K562 (cell line): ENCODE results near the gene CORIN. TPM values are rescaled to one million over a fixed set of nuclear protein-coding genes. Genes with fewer than 3 reads are reported as not detected.

ENCODE experiments used
- ATAC-seq: fragments of 200-7000 bp; cut with Tn5 transposase; 3 replicates; pipeline ENCODE4 v1.9.1; 2020; ENCODE audit warnings: moderate library complexity
- BruUV-seq: library from RNA; stranded (reverse); fragments of 400-500 nt; replicated peaks from 2 replicates; lab custom pipeline; 2021; lab: Mats Ljungman, UMichigan
- CTCF ChIA-PET: fragments of 300-600 bp; formaldehyde crosslinking; extraction: SDS; loops from one replicate; lab custom pipeline; 2021; ENCODE audit warnings: low intra/inter-chr PET ratio; lab: Yijun Ruan, JAX
- POLR2A ChIA-PET: fragments of 300-600, 350-650 bp; sonication (Branson Sonifier 250); formaldehyde crosslinking; extraction: SDS; loops from one replicate; lab custom pipeline; 2021; ENCODE audit warnings: antibody characterized with exemption, inconsistent platforms; lab: Yijun Ruan, JAX
- DNase-seq, 4 experiments: peaks; one replicate each; pipeline versions ENCODE4 v3.0.0 to v3.0.0-alpha.2; 2011 to 2018; ENCODE audit warnings: low spot score in 3 of 4, mixed read lengths in 3 of 4; ENCODE audit errors: extremely low read depth in 1 of 4
- FAIRE-seq: peaks from 2 replicates; lab custom pipeline; 2011; peaks lifted over from hg19 to GRCh38; lab: Jason Lieb, UNC
- H2AFZ ChIP-seq: 2 replicates; pipeline ENCODE4 v1.6.0; 2011; ENCODE audit warnings: low read depth, low read length, control low read depth, inconsistent platforms
- H3K27ac ChIP-seq: fragments of 200-600 bp; 3 replicates; pipeline ENCODE4 v1.8.0; 2011; ENCODE audit warnings: low read depth, mild to moderate bottlenecking, control low read depth, inconsistent platforms, low read length, moderate library complexity, mixed read lengths; ENCODE audit errors: extremely low read depth
- H3K27me3 ChIP-seq, 2 experiments: fragments of 300-600 bp in 1 of 2; 2 replicates in 1 of 2; 3 replicates in 1 of 2; pipeline versions ENCODE4 v1.6.0 to v1.8.0; 2011; ENCODE audit warnings: inconsistent platforms in 2 of 2, low read length in 2 of 2, mild to moderate bottlenecking in 1 of 2, mixed read lengths in 1 of 2, moderate library complexity in 1 of 2; ENCODE audit not compliant: control insufficient read depth in 2 of 2, insufficient read depth in 2 of 2
- H3K36me3 ChIP-seq: fragments of 300-600 bp; 3 replicates; pipeline ENCODE4 v1.8.0; 2011; ENCODE audit warnings: mild to moderate bottlenecking, low read length, inconsistent platforms; ENCODE audit not compliant: control insufficient read depth, insufficient read depth
- H3K4me1 ChIP-seq, 2 experiments: fragments of 200-600 bp in 1 of 2; replicated peaks in 1 of 2; 2 replicates in 1 of 2; 3 replicates in 1 of 2; pipeline versions ENCODE4 v1.5.1 to v1.8.0; 2011; ENCODE audit warnings: inconsistent platforms in 2 of 2, low read length in 2 of 2, mild to moderate bottlenecking in 1 of 2, mixed read lengths in 1 of 2, moderate library complexity in 1 of 2; ENCODE audit not compliant: control insufficient read depth in 2 of 2, insufficient read depth in 2 of 2
- H3K4me2 ChIP-seq: 2 replicates; pipeline ENCODE4 v1.6.1; 2011; ENCODE audit warnings: low read length, control low read depth, inconsistent platforms, mixed read lengths; ENCODE audit not compliant: insufficient read depth
- H3K4me3 ChIP-seq: fragments of 200-600 bp; sonication (generic), shearing (Covaris generic); 2 replicates; pipeline ENCODE4 v1.5.1; 2016; ENCODE audit warnings: control low read depth, inconsistent platforms
- H3K79me2 ChIP-seq: fragments of 200-600 bp; 3 replicates; pipeline ENCODE4 v1.8.0; 2011; ENCODE audit warnings: low read length, inconsistent platforms; ENCODE audit not compliant: control insufficient read depth, insufficient read depth
- H3K9ac ChIP-seq, 2 experiments: 2 replicates each; pipeline versions ENCODE4 v1.6.0 to v1.6.1; 2011; ENCODE audit warnings: low read depth in 2 of 2, low read length in 2 of 2, control low read depth in 1 of 2, inconsistent platforms in 1 of 2, mild to moderate bottlenecking in 1 of 2, mixed read lengths in 1 of 2; ENCODE audit not compliant: insufficient read depth in 1 of 2
- H3K9me1 ChIP-seq: one replicate; pipeline ENCODE4 v1.6.0; 2011; ENCODE audit warnings: inconsistent platforms, mild to moderate bottlenecking, low read length, moderate library complexity; ENCODE audit not compliant: control insufficient read depth, insufficient read depth
- H3K9me3 ChIP-seq: replicated peaks from 2 replicates; pipeline ENCODE4 v1.5.1; 2011; ENCODE audit warnings: low read depth, low read length, inconsistent platforms; ENCODE audit not compliant: control insufficient read depth, insufficient read depth
- H4K20me1 ChIP-seq: replicated peaks from 2 replicates; pipeline ENCODE4 v1.6.1; 2011; ENCODE audit warnings: low read length, inconsistent platforms, mixed read lengths; ENCODE audit not compliant: control insufficient read depth, insufficient read depth
- SETDB1 ChIP-seq: IDR thresholded peaks from one replicate; pipeline ENCODE4 v1.6.1; 2012; ENCODE audit warnings: low read length, control low read depth, inconsistent platforms
- ZBTB17 ChIP-seq: fragments of 450-650 bp; formaldehyde crosslinking; IDR thresholded peaks from 2 replicates; pipeline ENCODE4 v1.4.0; 2020; ENCODE audit warnings: mild to moderate bottlenecking
- ZNF384 ChIP-seq: IDR thresholded peaks from 2 replicates; pipeline ENCODE4 v1.6.1; 2012; ENCODE audit warnings: low read depth, low read length, improper control_type of control experiment
- WGBS: fragments of 100-300 bp; shearing (Covaris generic); methylation state at CpG from one replicate; pipeline ENCODE4 v1.1.6; 2016; ENCODE audit warnings: low coverage, mixed read lengths; ENCODE audit not compliant: insufficient coverage; ENCODE audit errors: missing lambda C conversion rate; 5-methylcytosine and 5-hydroxymethylcytosine counted together
- in situ Hi-C: fragments of 300-500 bp; cut with MboI; formaldehyde crosslinking; loops from 4 replicates; pipeline ENCODE4 v1.15.0; 2018; ENCODE audit warnings: inconsistent platforms, mixed read lengths
- intact Hi-C: fragments of 100-400 bp; cut with micrococcal nuclease; formaldehyde crosslinking; loops from 2 replicates; pipeline ENCODE4 v1.14.2; 2022
- polyA plus RNA-seq, 8 experiments: library from polyadenylated mRNA; depleted of rRNA in 4 of 8; stranded (reverse) in 5 of 8; unstranded in 3 of 8; fragments of >200 nt; fragmentation: Nextera tagmentation in 2 of 8; fragmentation: Illumina TruSeq in 1 of 8; extraction: Ambion mirVana in 2 of 8; extraction: Trizol in 1 of 8; gene quantifications; 2 replicates each; pipeline versions ENCODE4 v1.2.1 to v1.2.3, GENCODE V29; 2011 to 2014; ENCODE audit warnings: inconsistent platforms in 1 of 8, missing spikeins in 1 of 8
- total RNA-seq, 7 experiments: library from RNA; depleted of rRNA in 6 of 7; stranded (reverse); fragments of >200 nt in 6 of 7; fragmentation: Illumina TruSeq in 2 of 7; extraction: Trizol in 2 of 7; gene quantifications; 2 replicates each; pipeline versions ENCODE4 v1.2.1 to v1.2.3, GENCODE V29; 2011 to 2021; ENCODE audit warnings: low replicate concordance in 1 of 7
- TF ChIP-seq, protein P1 (sequence below), 2 experiments: IDR thresholded peaks; 2 replicates each; pipeline ENCODE4 v1.6.1; 2011; ENCODE audit warnings: borderline replicate concordance in 1 of 2, control low read depth in 1 of 2, low read depth in 1 of 2, low read length in 1 of 2, mild to moderate bottlenecking in 1 of 2, mixed read lengths in 1 of 2, moderate library complexity in 1 of 2; ENCODE audit not compliant: insufficient read depth in 1 of 2, insufficient read length in 1 of 2, poor library complexity in 1 of 2, severe bottlenecking in 1 of 2; ENCODE audit errors: extremely low read depth in 1 of 2
- TF ChIP-seq, protein P2 (sequence below): sonication (generic); formaldehyde crosslinking; IDR thresholded peaks from 2 replicates; pipeline ENCODE4 v1.8.0; 2022; ENCODE audit warnings: missing genetic modification reagents, mild to moderate bottlenecking, borderline replicate concordance

Gene CORIN
- total and polyA plus RNA-seq, 9 of the 15 experiments (the other 6 are each of a cell fraction or from before 2014, with no cell fraction given) = 0.04 to 0.31 (median 0.08) TPM; not detected in 4

DNA sequence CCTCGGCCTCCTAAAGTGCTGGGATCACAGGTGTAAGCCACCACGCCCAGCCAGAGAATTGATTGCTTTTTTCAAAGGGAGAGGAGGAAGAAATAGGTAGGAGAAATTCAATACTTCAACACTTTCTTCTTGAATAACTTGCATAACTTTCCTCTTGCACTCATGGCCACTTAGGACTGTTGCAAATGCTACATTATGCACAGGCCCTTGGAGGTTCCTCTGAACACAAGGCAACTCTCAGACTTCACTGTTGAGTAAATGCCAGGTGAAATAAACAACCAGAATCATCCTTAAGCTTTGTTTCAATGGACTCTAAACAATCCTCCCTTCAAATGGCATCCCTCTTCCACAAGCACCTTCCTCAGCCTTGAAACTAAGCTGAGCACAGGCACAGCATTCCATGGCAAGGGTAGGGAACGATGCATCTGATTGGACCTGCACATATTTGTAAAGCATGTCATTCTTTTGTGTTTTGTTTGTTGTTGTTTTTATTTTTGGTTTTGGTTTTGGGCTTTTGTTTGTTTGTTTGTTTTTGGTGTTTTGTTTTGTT lies 28.1 kb downstream of the CORIN start:
- Histone ChIP-seq H3K36me3 (no peaks in the 10 kb centered on the region), H2AFZ (no peak overlapping the region)
- DNase-seq = no peak
- CTCF ChIA-PET = no interaction called here
- BruUV-seq = no TSS peak
- intact Hi-C loops = no loop called here
- TF ChIP-seq ZNF384 = no peak
- TF ChIP-seq, protein P1, sequence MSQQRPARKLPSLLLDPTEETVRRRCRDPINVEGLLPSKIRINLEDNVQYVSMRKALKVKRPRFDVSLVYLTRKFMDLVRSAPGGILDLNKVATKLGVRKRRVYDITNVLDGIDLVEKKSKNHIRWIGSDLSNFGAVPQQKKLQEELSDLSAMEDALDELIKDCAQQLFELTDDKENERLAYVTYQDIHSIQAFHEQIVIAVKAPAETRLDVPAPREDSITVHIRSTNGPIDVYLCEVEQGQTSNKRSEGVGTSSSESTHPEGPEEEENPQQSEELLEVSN (IDR thresholded peaks at IDR 0.05; ENCODE audit: borderline replicate concordance in 1 of 2, extremely low read depth in 1 of 2, insufficient read depth in 1 of 2, insufficient read length in 1 of 2, low read depth in 1 of 2, low read length in 1 of 2, poor library complexity in 1 of 2, severe bottlenecking in 1 of 2) = no peak
- no peak for TF ChIP-seq SETDB1
- TF ChIP-seq, protein P2, sequence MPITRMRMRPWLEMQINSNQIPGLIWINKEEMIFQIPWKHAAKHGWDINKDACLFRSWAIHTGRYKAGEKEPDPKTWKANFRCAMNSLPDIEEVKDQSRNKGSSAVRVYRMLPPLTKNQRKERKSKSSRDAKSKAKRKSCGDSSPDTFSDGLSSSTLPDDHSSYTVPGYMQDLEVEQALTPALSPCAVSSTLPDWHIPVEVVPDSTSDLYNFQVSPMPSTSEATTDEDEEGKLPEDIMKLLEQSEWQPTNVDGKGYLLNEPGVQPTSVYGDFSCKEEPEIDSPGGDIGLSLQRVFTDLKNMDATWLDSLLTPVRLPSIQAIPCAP (CRISPR knock-in tag) = no peak
- TF ChIP-seq ZBTB17 (CRISPR knock-in tag) = no peak
- TF ChIP-seq, all 486 proteins: peak for 0
- Histone ChIP-seq H3K4me2 (no peak overlapping the region), H3K27me3 (no peaks in the 10 kb centered on the region), H3K9me1 (no peaks in the 10 kb centered on the region), H3K27ac (no peak overlapping the region), H3K4me1 (no peaks in the 10 kb centered on the region), H3K9ac (no peak overlapping the region), H3K9me3 (no peaks in the 10 kb centered on the region), H3K79me2 (no peaks in the 10 kb centered on the region), H3K4me3 (no peak overlapping the region), H4K20me1 (no peaks in the 10 kb centered on the region)
- FAIRE-seq (no peak), ATAC-seq (no peak)
- WGBS = 0% methylated on average over 3 of the region's 3 CpGs
- in situ Hi-C loops = no loop called here
- POLR2A ChIA-PET = no interaction called here
